ENCODE data around the gene SLC39A5.
"Not testable (repeated sequence)": the region's sequence is repeated elsewhere in the genome, so short reads cannot be mapped to it uniquely, and the experiment has no call there.

The SLC39A5 gene

GRCh38 chr12:56282579-56282978 lies 52.7 kb downstream of the SLC39A5 start:
- DNase-seq: no peak

- not testable (repeated sequence) for DNase-seq
These were observed 54.4 kb downstream of the SLC39A5 start for GRCh38 chr12:56284263-56284662.

GRCh38 chr12:56286044-56286830 lies 56.4 kb downstream of the SLC39A5 start:
- DNase-seq: no peak

Data from islet precursor cell (in vitro differentiated cells).